Measurements from ENCODE around the gene RCVRN. TPM values are rescaled to one million over a fixed set of nuclear protein-coding genes. Genes with fewer than 3 reads are reported as not detected.

RCVRN gene
- total and polyA plus RNA-seq, 9 of the 15 experiments (the other 6 are each of a cell fraction or from before 2014, with no cell fraction given): not detected

DNA sequence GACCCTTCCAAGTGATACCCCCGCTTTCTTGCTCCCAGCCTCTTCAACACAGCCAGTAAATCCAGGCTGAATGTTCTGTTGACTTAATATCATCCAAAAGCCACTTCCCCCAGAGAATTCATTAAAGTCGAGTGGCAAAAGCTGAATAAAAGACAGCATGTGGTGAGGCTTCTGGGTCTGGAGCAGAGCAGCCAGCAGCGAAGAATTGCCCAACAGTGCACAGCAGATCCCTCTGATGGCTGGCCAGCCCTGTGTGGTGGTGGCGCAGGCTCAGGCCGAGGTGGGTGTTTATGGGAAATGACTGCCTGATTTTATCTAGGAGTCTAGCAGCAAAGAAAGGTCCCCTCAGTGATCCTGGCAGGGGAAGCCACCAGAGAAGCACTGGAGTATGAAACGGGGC, 30.3 kb upstream of the RCVRN start (continued):
- no peak for TF ChIP-seq ZNF197 (CRISPR knock-in tag; IDR thresholded peaks at IDR 0.05; ENCODE audit: low read depth)

DNA sequence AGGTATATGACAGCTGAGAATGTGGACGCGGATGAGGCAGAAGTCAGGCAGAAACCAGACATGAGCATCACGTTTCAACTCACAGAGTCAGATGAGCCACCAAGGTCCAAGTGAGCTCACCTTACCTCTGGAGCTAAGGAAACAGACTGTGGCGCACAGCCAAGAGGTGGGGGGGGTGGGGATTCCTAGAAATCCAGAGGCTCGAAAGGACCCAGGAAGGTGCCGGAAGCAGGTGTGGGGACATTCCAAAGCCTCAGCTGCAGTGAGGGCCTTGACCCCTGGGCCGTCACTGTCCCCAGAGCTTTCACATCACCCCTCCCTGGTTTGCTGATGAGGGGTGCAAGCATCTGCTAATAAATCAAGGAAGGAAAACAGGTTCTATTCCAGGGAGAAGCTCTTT, 29.3 kb upstream of the RCVRN start:
- in situ Hi-C loops (cut with MboI): no loop called here
- FAIRE-seq: no peak
- peaks cover 0 to 9% of the 10 kb centered on the region in 2 experiments; a peak in 3 of 5 replicates for H3K27me3 ChIP-seq (ENCODE audit: control insufficient read depth in 2 of 2, insufficient read depth in 2 of 2, low read length in 2 of 2)
- TF ChIP-seq CREB1 (IDR thresholded peaks at IDR 0.05) (no peak), CREB1 (CRISPR knock-in tag; IDR thresholded peaks at IDR 0.05) (no peak), NONO (IDR thresholded peaks at IDR 0.05; ENCODE audit: low read depth in 2 of 2, low read length in 1 of 2) (no peak), KLF16 (IDR thresholded peaks at IDR 0.05) (no peak)
- TF ChIP-seq, protein P1, sequence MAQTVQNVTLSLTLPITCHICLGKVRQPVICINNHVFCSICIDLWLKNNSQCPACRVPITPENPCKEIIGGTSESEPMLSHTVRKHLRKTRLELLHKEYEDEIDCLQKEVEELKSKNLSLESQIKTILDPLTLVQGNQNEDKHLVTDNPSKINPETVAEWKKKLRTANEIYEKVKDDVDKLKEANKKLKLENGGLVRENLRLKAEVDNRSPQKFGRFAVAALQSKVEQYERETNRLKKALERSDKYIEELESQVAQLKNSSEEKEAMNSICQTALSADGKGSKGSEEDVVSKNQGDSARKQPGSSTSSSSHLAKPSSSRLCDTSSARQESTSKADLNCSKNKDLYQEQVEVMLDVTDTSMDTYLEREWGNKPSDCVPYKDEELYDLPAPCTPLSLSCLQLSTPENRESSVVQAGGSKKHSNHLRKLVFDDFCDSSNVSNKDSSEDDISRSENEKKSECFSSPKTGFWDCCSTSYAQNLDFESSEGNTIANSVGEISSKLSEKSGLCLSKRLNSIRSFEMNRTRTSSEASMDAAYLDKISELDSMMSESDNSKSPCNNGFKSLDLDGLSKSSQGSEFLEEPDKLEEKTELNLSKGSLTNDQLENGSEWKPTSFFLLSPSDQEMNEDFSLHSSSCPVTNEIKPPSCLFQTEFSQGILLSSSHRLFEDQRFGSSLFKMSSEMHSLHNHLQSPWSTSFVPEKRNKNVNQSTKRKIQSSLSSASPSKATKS (CRISPR knock-in tag; IDR thresholded peaks at IDR 0.05): no peak
- no peak overlapping the region for H3K27ac ChIP-seq (ENCODE audit: extremely low read depth, low read depth, low read length)
- no peak for ATAC-seq
- no peaks in the 10 kb centered on the region for H3K9me3 ChIP-seq (replicated peaks; ENCODE audit: control insufficient read depth, insufficient read depth, low read depth, low read length)
- H2AFZ ChIP-seq (ENCODE audit: low read depth, low read length): no peak overlapping the region
- no peak overlapping the region for H3K4me3 ChIP-seq
- DNase-seq (ENCODE audit: extremely low read depth in 1 of 4, low spot score in 3 of 4): no peak
- H4K20me1 ChIP-seq (replicated peaks; ENCODE audit: control insufficient read depth, insufficient read depth, low read length): no peaks in the 10 kb centered on the region
- H3K36me3 ChIP-seq (ENCODE audit: control insufficient read depth, insufficient read depth, low read length): no peaks in the 10 kb centered on the region
- no TSS peak for BruUV-seq (replicated peaks)
- 0% methylated on average over 7 of the region's 7 CpGs for WGBS (ENCODE audit: insufficient coverage, low coverage, missing lambda C conversion rate)
- no peaks in the 10 kb centered on the region for H3K4me1 ChIP-seq (replicated peaks in 1 of 2; ENCODE audit: control insufficient read depth in 2 of 2, insufficient read depth in 2 of 2, low read length in 2 of 2)
- no peak overlapping the region for H3K4me2 ChIP-seq (ENCODE audit: insufficient read depth, low read length)
- ChIA-PET POLR2A (no interaction called here), CTCF (ENCODE audit: low intra/inter-chr PET ratio) (no interaction called here)
- intact Hi-C loops (cut with micrococcal nuclease): no loop called here
- no peaks in the 10 kb centered on the region for H3K79me2 ChIP-seq (ENCODE audit: control insufficient read depth, insufficient read depth, low read length)
- H3K9me1 ChIP-seq (ENCODE audit: control insufficient read depth, insufficient read depth, low read length): no peaks in the 10 kb centered on the region
- H3K9ac ChIP-seq (ENCODE audit: insufficient read depth in 1 of 2, low read depth in 2 of 2, low read length in 2 of 2): no peak overlapping the region

Data from K562 (cell line).